Ishikawa (cell line): ENCODE data around the gene WWTR1.

ENCODE experiments used
- CEBPB ChIP-seq: IDR thresholded peaks from 2 replicates; pipeline ENCODE4 v1.6.1; 2012
- CREB1 ChIP-seq: IDR thresholded peaks from 2 replicates; pipeline ENCODE4 v1.6.1; 2012; ENCODE audit warnings: low read depth
- EGR1 ChIP-seq: IDR thresholded peaks from 2 replicates; pipeline ENCODE4 v1.6.1; 2012
- EP300 ChIP-seq: IDR thresholded peaks from 2 replicates; pipeline ENCODE4 v1.6.1; 2012; ENCODE audit warnings: borderline replicate concordance
- FOXM1 ChIP-seq: IDR thresholded peaks from 2 replicates; pipeline ENCODE4 v1.6.1; 2012; ENCODE audit warnings: low read depth, borderline replicate concordance
- NFIC ChIP-seq: IDR thresholded peaks from 2 replicates; pipeline ENCODE4 v1.6.1; 2012
- RAD21 ChIP-seq: IDR thresholded peaks from 2 replicates; pipeline ENCODE4 v1.6.1; 2012; ENCODE audit warnings: low read depth
- TAF1 ChIP-seq: IDR thresholded peaks from 2 replicates; pipeline ENCODE4 v1.6.1; 2012; ENCODE audit warnings: low read depth, mild to moderate bottlenecking
- TCF12 ChIP-seq: IDR thresholded peaks from 2 replicates; pipeline ENCODE4 v1.6.1; 2012; ENCODE audit warnings: low read depth
- TEAD4 ChIP-seq: IDR thresholded peaks from 2 replicates; pipeline ENCODE4 v1.6.1; 2012
- YY1 ChIP-seq: IDR thresholded peaks from 2 replicates; pipeline ENCODE4 v1.6.1; 2012; ENCODE audit warnings: low read depth
- ZBTB7A ChIP-seq: IDR thresholded peaks from 2 replicates; pipeline ENCODE4 v1.6.1; 2012; ENCODE audit warnings: low read depth
- TF ChIP-seq, protein P1 (sequence below): IDR thresholded peaks from 2 replicates; pipeline ENCODE4 v1.6.1; 2012
- TF ChIP-seq, protein P2 (sequence below): IDR thresholded peaks from 2 replicates; pipeline ENCODE4 v1.6.1; 2012; ENCODE audit warnings: low read depth, mild to moderate bottlenecking
- TF ChIP-seq, protein P3 (sequence below): IDR thresholded peaks from 2 replicates; pipeline ENCODE4 v1.6.1; 2012

Gene WWTR1

DNA sequence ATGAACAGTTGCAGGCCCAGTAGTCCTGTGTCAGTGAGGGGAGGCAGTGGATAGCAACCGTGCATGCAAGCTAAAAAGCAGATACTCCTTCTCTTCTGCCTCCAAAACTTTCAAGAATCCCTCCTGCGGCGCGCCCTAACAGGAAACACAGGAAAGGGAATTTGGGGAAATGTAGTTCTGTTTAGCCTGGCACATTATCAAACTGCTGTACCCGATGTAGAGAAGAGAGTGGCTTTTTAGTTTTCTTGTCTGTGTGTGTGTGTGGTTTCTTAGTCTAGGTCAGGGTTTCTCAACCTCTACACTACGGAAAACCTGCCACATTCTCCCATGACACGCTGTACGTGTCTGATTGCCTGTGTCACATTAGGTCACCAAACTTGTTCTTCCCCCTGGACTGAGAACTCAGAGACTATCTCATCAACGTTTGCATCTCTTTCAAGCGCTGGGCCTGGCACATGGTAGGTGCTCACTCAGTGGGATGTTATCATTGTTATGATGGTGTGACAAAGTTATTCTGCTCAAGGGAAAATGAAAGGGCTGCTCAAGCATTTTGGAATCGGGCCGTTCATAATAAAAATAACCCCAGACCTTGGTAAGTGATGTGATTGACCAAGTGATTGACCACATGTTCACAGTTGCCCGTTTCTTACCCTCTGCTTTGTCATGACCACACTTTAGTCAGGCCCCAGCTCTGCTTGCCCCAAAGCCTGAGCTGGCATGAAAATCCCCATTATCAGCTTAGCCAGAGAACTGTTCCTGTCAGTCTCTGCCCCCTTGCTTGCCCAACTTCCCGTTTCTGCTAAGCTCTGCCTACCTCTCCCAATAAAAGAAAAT lies 150.1 kb downstream of the WWTR1 start:
- TF ChIP-seq, protein P1, sequence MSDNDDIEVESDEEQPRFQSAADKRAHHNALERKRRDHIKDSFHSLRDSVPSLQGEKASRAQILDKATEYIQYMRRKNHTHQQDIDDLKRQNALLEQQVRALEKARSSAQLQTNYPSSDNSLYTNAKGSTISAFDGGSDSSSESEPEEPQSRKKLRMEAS = no peak
- TF ChIP-seq ZBTB7A (no peak), TEAD4 (no peak), CREB1 (no peak), CEBPB (no peak), EGR1 (no peak), EP300 (no peak), TCF12 (no peak), RAD21 (no peak), YY1 (no peak)
- TF ChIP-seq, protein P2, sequence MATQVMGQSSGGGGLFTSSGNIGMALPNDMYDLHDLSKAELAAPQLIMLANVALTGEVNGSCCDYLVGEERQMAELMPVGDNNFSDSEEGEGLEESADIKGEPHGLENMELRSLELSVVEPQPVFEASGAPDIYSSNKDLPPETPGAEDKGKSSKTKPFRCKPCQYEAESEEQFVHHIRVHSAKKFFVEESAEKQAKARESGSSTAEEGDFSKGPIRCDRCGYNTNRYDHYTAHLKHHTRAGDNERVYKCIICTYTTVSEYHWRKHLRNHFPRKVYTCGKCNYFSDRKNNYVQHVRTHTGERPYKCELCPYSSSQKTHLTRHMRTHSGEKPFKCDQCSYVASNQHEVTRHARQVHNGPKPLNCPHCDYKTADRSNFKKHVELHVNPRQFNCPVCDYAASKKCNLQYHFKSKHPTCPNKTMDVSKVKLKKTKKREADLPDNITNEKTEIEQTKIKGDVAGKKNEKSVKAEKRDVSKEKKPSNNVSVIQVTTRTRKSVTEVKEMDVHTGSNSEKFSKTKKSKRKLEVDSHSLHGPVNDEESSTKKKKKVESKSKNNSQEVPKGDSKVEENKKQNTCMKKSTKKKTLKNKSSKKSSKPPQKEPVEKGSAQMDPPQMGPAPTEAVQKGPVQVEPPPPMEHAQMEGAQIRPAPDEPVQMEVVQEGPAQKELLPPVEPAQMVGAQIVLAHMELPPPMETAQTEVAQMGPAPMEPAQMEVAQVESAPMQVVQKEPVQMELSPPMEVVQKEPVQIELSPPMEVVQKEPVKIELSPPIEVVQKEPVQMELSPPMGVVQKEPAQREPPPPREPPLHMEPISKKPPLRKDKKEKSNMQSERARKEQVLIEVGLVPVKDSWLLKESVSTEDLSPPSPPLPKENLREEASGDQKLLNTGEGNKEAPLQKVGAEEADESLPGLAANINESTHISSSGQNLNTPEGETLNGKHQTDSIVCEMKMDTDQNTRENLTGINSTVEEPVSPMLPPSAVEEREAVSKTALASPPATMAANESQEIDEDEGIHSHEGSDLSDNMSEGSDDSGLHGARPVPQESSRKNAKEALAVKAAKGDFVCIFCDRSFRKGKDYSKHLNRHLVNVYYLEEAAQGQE = no peak

DNA sequence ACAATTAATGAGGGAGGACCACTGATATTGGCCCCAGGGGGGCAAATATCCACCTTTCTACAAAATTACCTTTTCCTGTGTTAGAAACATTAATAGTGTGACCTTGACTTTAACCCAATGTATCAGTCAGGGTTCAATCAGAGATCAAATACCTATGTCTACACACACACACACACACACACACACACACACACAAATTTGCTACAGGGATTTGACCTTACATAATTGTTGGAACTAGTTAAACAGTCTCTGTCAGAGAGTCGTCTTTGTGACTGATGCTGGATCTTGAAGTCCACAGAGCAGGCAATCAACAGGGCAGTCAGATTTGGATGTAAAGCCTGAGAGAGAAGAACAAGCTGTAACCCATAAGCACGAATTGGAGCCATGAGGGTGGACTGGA lies 150.9 kb downstream of the WWTR1 start:
- TF ChIP-seq CEBPB (no peak), ZBTB7A (no peak), EP300 (no peak), TAF1 (no peak), RAD21 (no peak), NFIC (no peak), FOXM1 (no peak), TCF12 (no peak), YY1 (no peak), CREB1 (no peak), EGR1 (no peak), TEAD4 (no peak)
- TF ChIP-seq, protein P1 = no peak
- TF ChIP-seq, protein P2 = no peak

DNA sequence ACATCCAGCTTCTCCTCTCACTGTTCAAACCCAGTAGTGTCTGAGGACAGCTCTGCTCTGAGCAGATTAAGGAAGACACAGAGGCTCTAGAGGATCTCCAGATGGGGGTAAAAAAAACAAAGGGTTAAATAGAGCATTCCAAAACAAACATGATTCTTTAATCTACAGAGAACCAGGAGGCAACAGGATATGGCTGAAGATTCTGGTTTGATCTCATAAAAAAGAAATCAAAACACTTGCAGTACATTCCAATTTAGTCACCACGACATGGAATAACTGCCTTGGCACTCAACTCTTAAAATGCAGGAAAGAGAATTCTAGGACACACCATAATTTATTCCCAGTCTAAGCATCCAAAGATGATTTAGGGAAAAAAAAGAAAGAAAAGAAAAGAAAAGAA lies 151.3 kb downstream of the WWTR1 start:
- TF ChIP-seq, protein P3, sequence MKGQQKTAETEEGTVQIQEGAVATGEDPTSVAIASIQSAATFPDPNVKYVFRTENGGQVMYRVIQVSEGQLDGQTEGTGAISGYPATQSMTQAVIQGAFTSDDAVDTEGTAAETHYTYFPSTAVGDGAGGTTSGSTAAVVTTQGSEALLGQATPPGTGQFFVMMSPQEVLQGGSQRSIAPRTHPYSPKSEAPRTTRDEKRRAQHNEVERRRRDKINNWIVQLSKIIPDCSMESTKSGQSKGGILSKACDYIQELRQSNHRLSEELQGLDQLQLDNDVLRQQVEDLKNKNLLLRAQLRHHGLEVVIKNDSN = no peak
- no peak for TF ChIP-seq ZBTB7A
- TF ChIP-seq, protein P2 = no peak
- TF ChIP-seq YY1 = no peak
- no peak for TF ChIP-seq EGR1
- no peak for TF ChIP-seq TCF12
- TF ChIP-seq EP300 = no peak
- TF ChIP-seq, protein P1 = no peak
- no peak for TF ChIP-seq NFIC
- TF ChIP-seq FOXM1 = no peak
- no peak for TF ChIP-seq CREB1
- no peak for TF ChIP-seq RAD21
- TF ChIP-seq CEBPB = no peak
- no peak for TF ChIP-seq TEAD4
- no peak for TF ChIP-seq TAF1

DNA sequence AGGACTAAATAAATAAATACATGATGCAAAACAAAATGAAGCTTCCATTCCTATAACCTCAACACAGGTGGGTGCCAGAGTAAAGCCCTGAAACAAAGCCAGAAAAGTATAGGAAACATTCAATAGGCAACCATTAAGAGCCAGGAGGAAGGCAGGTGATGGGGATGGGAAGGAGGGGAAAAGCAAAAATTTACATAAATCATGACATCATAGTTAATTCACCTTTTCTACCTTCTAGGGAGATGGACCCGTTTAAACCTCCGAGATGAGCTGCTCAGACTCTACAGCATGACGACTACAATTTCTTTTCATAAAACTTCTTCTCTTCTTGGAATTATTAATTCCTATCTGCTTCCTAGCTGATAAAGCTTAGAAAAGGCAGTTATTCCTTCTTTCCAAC lies 155.4 kb downstream of the WWTR1 start:
- TF ChIP-seq TEAD4 = no peak

DNA sequence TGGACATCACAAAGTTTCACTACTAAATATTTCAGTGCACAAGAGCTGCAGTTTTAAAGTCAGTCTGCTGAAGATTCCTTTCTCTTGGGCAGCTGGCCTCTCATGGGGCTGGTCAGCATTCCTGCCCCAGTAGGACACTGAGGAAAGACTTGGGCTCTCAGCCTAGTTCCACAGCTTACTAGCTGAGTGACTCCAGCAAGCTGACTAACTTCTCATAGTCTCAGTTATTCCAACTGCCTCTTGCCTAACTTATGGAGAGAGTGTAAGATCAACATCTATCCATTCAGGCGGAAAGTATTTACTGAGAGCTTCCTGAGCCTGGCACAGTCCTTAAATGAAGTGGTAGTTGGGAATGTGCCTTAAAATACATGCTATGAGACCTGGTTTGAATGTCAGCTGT lies 156.3 kb downstream of the WWTR1 start:
- TF ChIP-seq, protein P2 = no peak
- TF ChIP-seq FOXM1 (no peak), EGR1 (no peak), CEBPB (peak; percentile 60), TAF1 (no peak), RAD21 (no peak), EP300 (no peak), YY1 (no peak), ZBTB7A (no peak), CREB1 (no peak), TCF12 (peak; percentile 47; the same call in 1 of the 2 replicates), TEAD4 (peak; percentile 81)
- TF ChIP-seq, protein P1 = no peak
- TF ChIP-seq, protein P3 = no peak
